ENCODE measurements around the gene MRRF.

Gene MRRF

GRCh38 chr9:122346478-122347347, 82.0 kb downstream of the MRRF start:
- Histone ChIP-seq H3K4me3 (peak overlapping the region; percentile 51 to 75 (median 62)), H3K36me3 (no peaks in the 10 kb centered on the region), H4K20me1 (no peaks in the 10 kb centered on the region), H3K9me3 (replicated peaks in 1 of 11) (no peaks in the 10 kb centered on the region), H3K27me3 (peaks cover 27 to 53% (median 37%) of the 10 kb centered on the region in 11 experiments), H3K9ac (peak overlapping the region; percentile 53 to 80 (median 73)), H3K4me2 (peak overlapping the region; percentile 78 to 96 (median 90)), H3K4me1 (peaks cover 18 to 26% (median 24%) of the 10 kb centered on the region in 10 experiments), H3K27ac (peak overlapping the region in 10 of 11 experiments; percentile 30 to 67 (median 52); a peak in 18 of 22 replicates)
- TF ChIP-seq Cebpa-rat (IDR thresholded peaks at IDR 0.05), result no peak

GRCh38 chr9:122347348-122348287, 82.9 kb downstream of the MRRF start:
- Histone ChIP-seq H3K27ac (peak overlapping the region in 9 of 11 experiments; percentile 34 to 67 (median 54); a peak in 16 of 22 replicates), H3K9me3 (replicated peaks in 1 of 11) (peaks cover 1 to 4% (median 3%) of the 10 kb centered on the region in 11 experiments; a peak in 16 of 22 replicates), H3K27me3 (peaks cover 27 to 53% (median 37%) of the 10 kb centered on the region in 11 experiments), H3K36me3 (no peaks in the 10 kb centered on the region), H3K4me2 (peak overlapping the region; percentile 78 to 96 (median 90)), H3K9ac (peak overlapping the region; percentile 53 to 80 (median 73)), H3K4me3 (peak overlapping the region; percentile 51 to 75 (median 62)), H4K20me1 (no peaks in the 10 kb centered on the region), H3K4me1 (peaks cover 18 to 26% (median 24%) of the 10 kb centered on the region in 10 experiments)
- TF ChIP-seq Cebpa-rat (IDR thresholded peaks at IDR 0.05), result no peak

GRCh38 chr9:122348288-122348777, 83.7 kb downstream of the MRRF start:
- no peak for TF ChIP-seq Cebpa-rat (IDR thresholded peaks at IDR 0.05)
- Histone ChIP-seq H3K9ac (peak overlapping the region in 6 of 11 experiments; percentile 12 to 56 (median 34); a peak in 6 of 22 replicates), H3K36me3 (no peaks in the 10 kb centered on the region), H4K20me1 (no peaks in the 10 kb centered on the region), H3K4me1 (peaks cover 18 to 26% (median 24%) of the 10 kb centered on the region in 10 experiments), H3K4me2 (peak overlapping the region; percentile 78 to 96 (median 90)), H3K27me3 (peaks cover 27 to 53% (median 37%) of the 10 kb centered on the region in 11 experiments), H3K27ac (peak overlapping the region in 7 of 11 experiments; percentile 34 to 66 (median 49); a peak in 11 of 22 replicates), H3K9me3 (replicated peaks in 1 of 11) (peaks cover 7 to 11% (median 10%) of the 10 kb centered on the region in 11 experiments; a peak in 19 of 22 replicates), H3K4me3 (no peak overlapping the region)

GRCh38 chr9:122348791-122349190, 84.1 kb downstream of the MRRF start:
- peak overlapping the region in 4 of 11 experiments; percentile 34 to 66 (median 50); a peak in 5 of 22 replicates for H3K27ac ChIP-seq
- H3K4me1 ChIP-seq, result peaks cover 18 to 26% (median 24%) of the 10 kb centered on the region in 10 experiments
- H3K4me2 ChIP-seq, result peak overlapping the region; percentile 78 to 96 (median 90); a peak in 19 of 22 replicates
- H3K4me3 ChIP-seq, result no peak overlapping the region
- H3K36me3 ChIP-seq, result no peaks in the 10 kb centered on the region
- peaks cover 27 to 53% (median 37%) of the 10 kb centered on the region in 11 experiments for H3K27me3 ChIP-seq
- H4K20me1 ChIP-seq, result no peaks in the 10 kb centered on the region
- 0 out of 22 replicates have a peak overlapping the region, but pooled peaks of 1 of the 11 experiments have one; percentile 32 for H3K9ac ChIP-seq
- peaks cover 7 to 15% (median 14%) of the 10 kb centered on the region in 11 experiments; a peak in 19 of 22 replicates for H3K9me3 ChIP-seq (replicated peaks in 1 of 11)
- TF ChIP-seq Cebpa-rat (IDR thresholded peaks at IDR 0.05), result no peak

GRCh38 chr9:122349201-122349600, 84.5 kb downstream of the MRRF start:
- Histone ChIP-seq H3K36me3 (no peaks in the 10 kb centered on the region), H3K4me3 (no peak overlapping the region), H3K27me3 (peaks cover 27 to 53% (median 37%) of the 10 kb centered on the region in 11 experiments), H3K9ac (no peak overlapping the region), H4K20me1 (no peaks in the 10 kb centered on the region), H3K4me1 (peaks cover 20 to 28% (median 24%) of the 10 kb centered on the region in 10 experiments), H3K9me3 (replicated peaks in 1 of 11) (peaks cover 7 to 16% (median 14%) of the 10 kb centered on the region in 11 experiments; a peak in 19 of 22 replicates), H3K4me2 (no peak overlapping the region), H3K27ac (no peak overlapping the region)
- no peak for TF ChIP-seq Cebpa-rat (IDR thresholded peaks at IDR 0.05)

- Histone ChIP-seq H3K36me3 (no peaks in the 10 kb centered on the region), H3K4me2 (no peak overlapping the region), H3K9me3 (replicated peaks in 1 of 11) (peaks cover 7 to 16% (median 14%) of the 10 kb centered on the region in 11 experiments; a peak in 19 of 22 replicates), H4K20me1 (no peaks in the 10 kb centered on the region), H3K9ac (no peak overlapping the region), H3K4me3 (no peak overlapping the region), H3K27ac (no peak overlapping the region), H3K27me3 (peaks cover 25 to 43% (median 30%) of the 10 kb centered on the region in 11 experiments), H3K4me1 (peaks cover 25 to 44% (median 36%) of the 10 kb centered on the region in 10 experiments)
- TF ChIP-seq Cebpa-rat (IDR thresholded peaks at IDR 0.05), result no peak
Measured at GRCh38 chr9:122350577-122351355, 86.1 kb downstream of the MRRF start.

GRCh38 chr9:122354536-122355199, 90.0 kb downstream of the MRRF start:
- Histone ChIP-seq H4K20me1 (no peaks in the 10 kb centered on the region), H3K4me2 (peak overlapping the region in 8 of 11 experiments; percentile 15 to 73 (median 68); a peak in 15 of 22 replicates), H3K4me3 (no peak overlapping the region), H3K4me1 (peaks cover 0 to 31% (median 14%) of the 10 kb centered on the region in 10 experiments; a peak in 14 of 20 replicates), H3K27ac (peak overlapping the region in 8 of 11 experiments; percentile 3 to 60 (median 36); a peak in 11 of 22 replicates), H3K9ac (no peak overlapping the region), H3K9me3 (replicated peaks in 1 of 11) (peaks cover 13 to 29% (median 23%) of the 10 kb centered on the region in 11 experiments; a peak in 21 of 22 replicates), H3K27me3 (peaks cover 0 to 6% (median 0%) of the 10 kb centered on the region in 11 experiments; a peak in 4 of 22 replicates), H3K36me3 (no peaks in the 10 kb centered on the region)
- no peak for TF ChIP-seq Cebpa-rat (IDR thresholded peaks at IDR 0.05)

Data from BLaER1 treated with 17β-estradiol and CSF1 and Interleukin-3, amounts not matched to agents 10 nM and 100 nM (cell line).